GM11168 (cell line): ENCODE results near the gene CSNK1A1L.

Experiments
- in situ Hi-C: fragments of 300-500 bp; cut with MboI; formaldehyde crosslinking; loops from one replicate; pipeline ENCODE4 v1.12.0; 2022; ENCODE audit warnings: low sequenced_read_pairs; ENCODE audit not compliant: unreplicated experiment

Gene CSNK1A1L

DNA sequence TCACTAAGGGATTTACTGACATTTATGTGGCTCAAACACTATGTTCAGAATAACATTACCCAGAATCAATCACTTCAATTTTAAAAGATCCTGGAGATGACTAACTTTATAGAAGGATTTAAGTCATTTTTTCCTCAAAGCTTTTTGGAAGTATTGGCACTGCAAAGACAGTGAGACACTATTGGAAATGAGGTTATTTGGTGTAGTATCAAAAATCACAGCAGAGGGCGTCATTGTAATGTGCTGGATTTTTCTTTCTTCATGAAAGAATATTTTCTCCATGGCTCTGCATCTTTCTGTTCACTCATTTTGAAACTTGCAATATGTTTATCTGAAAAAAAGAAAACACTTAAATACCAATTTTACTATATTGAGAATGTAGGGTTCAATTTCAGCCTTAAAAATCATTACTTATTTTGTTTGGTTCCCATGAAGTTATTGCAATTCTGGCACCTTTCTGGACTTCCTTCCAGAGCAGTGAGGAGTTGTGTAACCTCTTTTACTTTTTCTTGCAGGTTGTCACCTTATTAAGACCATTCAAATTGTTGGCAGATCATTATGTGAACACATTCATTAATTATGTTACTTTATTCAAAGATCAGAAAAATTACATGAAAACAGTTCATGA, 3.7 kb upstream of the CSNK1A1L start:
- in situ Hi-C loops, result loop anchor here (25.0 kb wide), 1 partner anchor 478 kb away; the partner anchor contains the start of gene POSTN

DNA sequence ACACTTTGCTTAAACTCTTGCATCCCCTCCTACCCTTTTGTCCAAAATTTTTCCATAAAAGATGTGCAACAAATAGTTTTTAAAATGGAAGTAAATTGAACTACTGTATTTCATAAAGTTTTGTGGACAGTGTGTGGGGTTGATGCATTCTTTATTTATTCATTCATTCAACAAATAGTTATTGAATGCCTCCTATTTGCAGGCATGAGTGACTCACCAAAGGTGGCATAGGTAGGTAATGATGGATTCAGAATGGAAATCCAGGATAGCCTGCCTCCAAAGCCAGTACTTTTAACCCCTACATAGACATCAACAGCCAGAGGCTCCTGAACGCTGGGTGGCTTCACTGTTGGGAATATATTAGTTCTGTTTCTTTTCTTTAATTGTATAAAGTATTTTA, 2.4 kb upstream of the CSNK1A1L start:
- in situ Hi-C loops, result loop anchor here (25.0 kb wide), 1 partner anchor 479 kb away; the partner anchor contains the start of gene POSTN

DNA sequence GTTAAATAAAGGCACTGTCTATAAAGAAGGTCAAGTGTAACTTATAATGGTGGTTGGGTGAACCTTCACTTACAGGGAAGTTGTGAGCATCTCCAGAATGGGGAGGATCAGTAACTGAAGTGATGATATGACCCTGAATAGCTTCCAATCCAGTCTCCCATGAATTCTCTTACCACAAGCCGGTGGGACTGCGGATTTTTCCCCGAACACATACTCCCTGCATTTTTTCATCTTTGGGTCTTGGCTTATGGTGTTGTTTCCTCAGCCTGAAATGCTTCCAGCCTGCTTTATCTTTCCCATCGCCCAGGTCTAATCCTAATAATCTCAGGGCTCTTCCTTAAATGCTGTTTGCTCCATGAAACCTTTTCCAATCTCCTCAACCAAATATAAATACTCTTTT, 2.0 kb upstream of the CSNK1A1L start:
- in situ Hi-C loops, result loop anchor here (25.0 kb wide), 1 partner anchor 480 kb away; the partner anchor contains the start of gene POSTN

DNA sequence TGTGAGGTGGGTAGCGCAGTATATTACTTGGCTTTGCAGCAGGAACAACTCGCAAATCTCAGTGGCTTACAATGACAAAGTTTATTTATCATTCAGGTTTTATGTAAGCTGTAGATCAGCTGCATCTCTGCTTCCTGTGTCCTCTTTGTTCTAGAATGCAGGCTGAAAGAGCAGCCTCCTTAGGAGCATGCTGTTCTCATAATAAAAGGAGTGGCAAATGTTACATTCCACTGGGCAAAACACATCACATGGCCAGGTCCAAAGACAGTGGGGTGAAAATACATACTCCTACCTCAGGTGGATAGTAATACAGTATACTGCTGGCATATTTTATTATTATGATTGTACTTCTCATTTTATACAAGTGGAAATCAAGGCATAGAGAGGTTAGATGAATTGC, 1.2 kb upstream of the CSNK1A1L start:
- in situ Hi-C loops, result loop anchor here (25.0 kb wide), 1 partner anchor 481 kb away; the partner anchor contains the start of gene POSTN

DNA sequence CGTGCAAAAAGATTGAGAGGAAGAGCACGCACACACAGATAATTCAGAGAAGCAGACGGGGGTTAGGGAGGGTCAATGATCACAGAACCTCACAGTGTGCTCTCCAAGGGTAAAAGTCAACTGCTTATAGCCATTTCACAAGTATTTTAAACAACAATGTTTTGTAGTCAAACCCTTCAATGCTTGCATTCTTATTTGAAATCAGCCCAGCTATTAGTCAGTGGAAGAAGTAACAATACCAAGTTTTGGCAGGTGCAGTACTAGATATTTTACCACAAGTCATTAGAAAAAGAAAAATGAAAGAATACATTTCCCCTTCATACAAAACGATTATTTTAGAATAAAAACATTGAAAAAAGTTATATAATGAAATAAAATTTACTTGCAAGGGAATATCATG, 2.6 kb downstream of the CSNK1A1L start:
- in situ Hi-C loops, result loop anchor here (25.0 kb wide), 1 partner anchor 484 kb away; the partner anchor contains the start of gene POSTN

DNA sequence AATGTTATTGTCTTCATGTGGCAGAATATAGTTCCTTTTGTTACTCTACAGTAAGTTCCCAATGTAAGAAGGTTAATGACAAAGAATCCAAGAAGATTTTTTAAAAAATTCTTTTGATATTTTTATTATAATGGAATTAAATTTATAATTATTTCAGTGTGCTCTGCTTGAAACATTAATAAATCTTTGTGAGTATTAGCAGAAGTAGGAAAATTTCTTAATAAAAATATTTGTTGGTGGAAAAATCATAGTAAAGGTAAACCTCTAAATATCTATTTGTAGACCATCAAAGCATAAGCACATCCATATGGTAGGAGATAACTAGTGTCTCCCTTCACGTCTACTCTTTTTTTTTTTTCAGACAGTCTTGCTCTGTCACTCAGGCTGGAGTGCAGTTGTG, 4.3 kb downstream of the CSNK1A1L start:
- in situ Hi-C loops, result loop anchor here (25.0 kb wide), 1 partner anchor 486 kb away; the partner anchor contains the start of gene POSTN

DNA sequence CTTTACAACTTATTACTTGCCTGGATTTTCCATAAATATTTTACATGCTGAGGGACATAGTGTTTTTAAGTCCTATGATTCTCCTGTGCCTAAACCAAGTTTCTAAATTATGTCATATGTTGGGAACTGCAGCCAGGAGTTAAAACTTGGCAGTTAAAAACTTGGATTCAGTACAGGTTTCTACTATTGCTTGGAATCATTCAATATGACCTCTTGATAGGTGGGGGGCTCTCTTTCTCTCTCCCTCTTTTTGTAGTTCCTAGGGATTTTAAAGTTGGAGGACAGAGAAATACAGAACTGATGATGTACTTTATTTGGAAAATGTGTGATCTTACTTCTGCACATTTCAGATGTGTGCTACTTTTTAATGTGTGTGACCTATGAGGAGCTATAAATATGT, 4.7 kb downstream of the CSNK1A1L start:
- in situ Hi-C loops, result loop anchor here (25.0 kb wide), 1 partner anchor 487 kb away; the partner anchor contains the start of gene POSTN

DNA sequence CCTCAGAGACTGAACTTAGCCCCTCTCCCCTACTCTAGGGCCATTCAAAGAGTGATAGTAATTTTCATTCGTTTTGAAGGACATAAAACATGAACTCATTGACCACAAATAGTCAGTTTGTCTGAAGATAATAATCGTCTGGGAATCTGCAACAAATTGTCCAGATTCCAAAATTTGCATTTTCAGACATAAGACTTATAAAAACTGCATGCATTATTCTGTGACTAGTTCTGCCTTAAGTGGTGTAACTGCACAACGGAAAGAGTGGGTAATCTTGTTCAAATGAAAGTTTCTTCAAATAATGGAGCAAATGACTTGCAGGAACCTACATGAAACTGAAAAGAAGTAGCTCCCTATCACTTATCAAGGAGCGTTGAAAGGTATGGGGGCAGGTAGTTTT, 8.4 kb downstream of the CSNK1A1L start:
- in situ Hi-C loops, result no loop called here

DNA sequence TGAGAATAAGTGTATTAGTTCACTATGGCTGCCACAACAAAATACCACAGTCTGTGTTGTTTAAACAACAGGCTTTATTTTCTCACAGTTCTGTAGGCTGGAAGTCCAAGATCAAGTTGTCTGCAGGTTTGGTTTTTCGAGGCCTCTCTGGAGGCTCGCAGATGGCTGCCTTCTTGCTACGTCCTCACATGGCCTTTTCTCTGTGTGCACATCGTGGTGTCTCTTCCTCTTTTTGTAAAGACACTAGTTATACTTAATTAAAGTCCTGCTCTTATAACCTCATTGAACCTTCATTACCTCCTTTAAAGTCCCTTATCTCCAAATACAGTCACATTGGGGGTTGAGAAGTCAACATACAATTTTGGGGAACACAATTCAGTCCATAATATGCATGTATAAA, 10.6 kb downstream of the CSNK1A1L start:
- in situ Hi-C loops, result no loop called here

DNA sequence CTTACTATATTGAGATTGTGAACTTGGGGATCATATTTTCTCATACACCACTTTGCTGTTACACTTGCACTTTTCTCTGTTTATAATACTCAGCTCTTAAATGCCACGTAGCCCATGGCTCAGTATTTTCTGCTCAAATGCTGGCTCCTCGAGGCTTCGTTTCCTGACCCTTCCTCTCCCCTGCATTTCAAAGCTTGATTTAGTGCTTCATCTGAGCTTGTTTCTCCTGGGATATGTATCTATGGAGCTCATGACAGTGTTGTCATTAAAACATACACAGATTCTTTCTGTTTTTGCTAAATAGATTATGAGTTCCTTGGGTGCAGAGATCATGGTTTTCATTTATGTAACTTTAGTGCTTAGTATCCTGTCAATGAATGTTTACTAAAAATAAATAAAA, 11.4 kb downstream of the CSNK1A1L start:
- in situ Hi-C loops, result no loop called here

DNA sequence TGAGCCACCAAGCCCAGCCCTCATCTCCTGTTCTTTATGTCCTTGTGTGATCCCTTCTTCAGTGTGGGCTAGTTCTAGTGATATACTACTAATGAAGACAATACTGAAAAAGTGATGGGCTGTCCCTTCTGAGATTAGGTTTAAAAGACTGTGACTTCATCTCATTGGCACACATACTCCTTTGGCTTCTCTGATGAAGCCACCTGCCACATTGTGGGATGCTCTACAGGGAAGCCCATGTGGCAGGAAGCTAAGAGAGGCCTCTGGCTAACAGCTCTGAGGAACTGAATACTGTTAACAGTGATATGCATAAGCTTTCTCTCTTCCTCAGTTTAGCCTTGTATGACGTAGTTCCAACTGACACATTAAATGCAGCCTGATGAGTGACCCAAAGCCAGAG, 13.6 kb downstream of the CSNK1A1L start:
- in situ Hi-C loops, result no loop called here

DNA sequence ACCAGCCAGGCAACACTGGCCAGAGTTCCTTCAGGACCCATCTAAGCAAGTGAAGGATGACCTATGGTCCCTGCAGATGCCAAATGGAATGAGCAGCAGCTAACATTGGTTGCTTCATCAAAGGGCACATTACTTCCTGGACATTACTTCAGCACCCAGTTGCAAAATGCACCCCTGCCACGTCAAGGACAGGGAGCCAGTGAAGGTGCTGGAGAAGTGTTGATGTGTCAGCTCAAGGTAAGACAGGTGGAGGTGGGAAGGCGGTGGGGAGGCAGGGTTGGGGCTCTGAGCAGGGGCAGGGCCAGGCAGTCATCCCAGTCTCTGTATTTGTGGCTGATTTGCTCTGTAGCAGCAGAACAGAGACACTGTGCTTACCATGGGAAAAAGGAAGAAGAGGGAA, 14.6 kb downstream of the CSNK1A1L start:
- in situ Hi-C loops, result no loop called here

DNA sequence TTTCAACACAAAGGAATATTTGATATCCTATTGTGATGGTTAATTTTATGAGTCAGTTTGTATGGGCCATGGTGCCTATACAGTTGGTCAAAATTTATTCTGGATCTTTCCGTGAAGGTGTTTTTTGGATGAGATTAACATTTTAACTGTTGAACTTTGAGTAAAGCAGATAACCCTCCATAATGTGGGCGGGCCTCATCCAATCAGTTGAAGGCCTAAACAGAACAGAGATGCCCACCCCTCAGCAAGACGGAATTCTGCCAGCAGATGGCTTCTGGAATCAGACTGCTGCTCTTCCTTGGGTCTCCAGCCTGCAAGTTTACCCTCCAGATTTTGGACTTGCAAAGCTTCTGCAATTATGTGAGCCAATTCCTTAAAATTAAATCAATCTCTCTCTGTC, 16.0 kb downstream of the CSNK1A1L start:
- in situ Hi-C loops, result no loop called here

DNA sequence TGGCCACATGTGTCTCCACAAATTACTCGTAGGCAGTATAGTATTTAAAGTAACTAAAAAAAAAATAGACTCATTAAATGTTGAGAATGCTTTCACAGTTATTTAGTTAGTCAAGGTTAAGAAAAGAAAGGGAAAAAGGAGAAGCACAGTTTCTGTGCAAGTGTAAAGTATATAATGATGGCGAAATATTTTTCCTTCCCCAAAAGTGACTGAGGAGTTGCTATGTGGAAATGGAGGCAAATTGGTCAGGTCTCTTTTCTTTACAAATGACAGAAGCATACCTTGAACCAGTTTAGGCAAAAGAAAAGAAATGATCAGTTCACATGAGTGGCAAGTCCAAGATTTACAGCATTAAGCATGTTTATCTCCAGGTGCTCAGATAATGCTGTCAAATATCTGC, 18.0 kb downstream of the CSNK1A1L start:
- in situ Hi-C loops, result no loop called here

DNA sequence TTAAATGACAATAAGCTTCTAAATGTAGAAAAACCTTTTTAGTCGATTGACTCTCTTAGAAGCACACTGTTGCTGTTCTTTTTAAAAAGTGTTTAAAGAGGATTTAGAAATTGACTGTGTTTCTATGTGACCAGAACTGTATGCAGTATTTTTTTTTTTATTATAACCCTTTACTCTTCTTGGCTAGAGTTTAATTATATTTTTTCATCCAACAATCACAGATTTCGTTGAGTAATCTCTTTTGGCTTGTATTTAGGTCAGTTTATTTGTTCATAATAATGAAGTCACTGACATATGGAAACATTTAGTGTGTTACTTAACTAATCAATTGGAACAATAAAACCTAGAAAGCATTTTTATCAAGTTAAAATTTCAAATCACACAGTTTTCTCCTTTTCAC, 19.9 kb downstream of the CSNK1A1L start:
- in situ Hi-C loops, result no loop called here

DNA sequence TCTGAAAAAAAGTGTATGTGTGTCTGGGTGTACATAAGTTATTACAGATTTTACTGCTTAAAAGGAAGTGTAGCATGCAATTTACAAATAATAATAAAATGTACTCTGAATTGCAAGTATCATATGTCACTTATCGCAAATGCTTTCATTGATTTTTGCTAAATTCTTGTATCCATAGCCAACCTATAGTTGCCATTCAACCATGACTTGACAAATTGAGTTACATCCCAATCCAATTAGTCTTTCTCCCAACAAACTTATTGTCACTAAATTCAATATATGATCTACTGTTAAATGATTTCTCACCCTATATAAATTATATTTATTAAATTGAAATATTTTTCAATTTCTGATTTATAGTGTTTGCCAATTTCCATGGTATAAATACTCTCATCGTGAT, 28.6 kb downstream of the CSNK1A1L start:
- in situ Hi-C loops, result no loop called here

DNA sequence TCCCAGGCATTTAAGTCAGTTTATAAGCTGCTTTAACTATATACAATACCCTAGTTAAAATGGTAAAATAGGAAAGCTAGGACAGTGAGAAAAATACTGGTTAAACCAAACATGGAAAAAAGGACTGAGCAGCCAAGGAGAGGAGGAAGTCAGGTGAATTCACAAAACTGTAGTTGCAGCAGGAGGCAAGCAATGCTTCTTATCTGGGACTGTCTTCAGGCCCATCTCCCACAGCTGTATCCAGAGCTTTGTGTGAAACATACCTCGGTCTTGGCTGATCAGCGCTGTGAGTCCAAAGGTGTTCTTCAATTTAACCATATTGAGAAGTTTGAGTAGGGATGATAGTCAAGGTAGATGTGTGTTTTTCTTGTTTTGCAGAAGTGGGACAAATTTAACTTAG, 30.3 kb downstream of the CSNK1A1L start:
- in situ Hi-C loops, result no loop called here

DNA sequence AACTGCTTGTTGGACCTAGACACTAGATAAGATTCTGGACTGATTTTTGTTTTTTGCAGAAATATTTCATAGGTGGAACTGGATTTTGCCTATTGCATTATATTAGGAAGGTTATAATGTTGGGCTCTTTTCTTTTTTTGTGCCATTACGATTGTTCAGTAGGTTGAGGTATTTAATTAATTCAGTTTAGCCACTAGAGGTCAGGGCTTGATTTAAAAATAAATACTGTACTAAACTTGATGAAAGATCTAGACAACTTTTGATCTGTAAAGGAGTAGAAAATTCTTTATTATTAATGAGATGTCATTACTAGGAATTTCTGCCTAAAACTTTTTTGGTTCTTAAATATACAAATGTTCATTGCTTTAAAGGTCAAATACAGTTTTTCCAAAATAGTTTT, 30.8 kb downstream of the CSNK1A1L start:
- in situ Hi-C loops, result no loop called here

DNA sequence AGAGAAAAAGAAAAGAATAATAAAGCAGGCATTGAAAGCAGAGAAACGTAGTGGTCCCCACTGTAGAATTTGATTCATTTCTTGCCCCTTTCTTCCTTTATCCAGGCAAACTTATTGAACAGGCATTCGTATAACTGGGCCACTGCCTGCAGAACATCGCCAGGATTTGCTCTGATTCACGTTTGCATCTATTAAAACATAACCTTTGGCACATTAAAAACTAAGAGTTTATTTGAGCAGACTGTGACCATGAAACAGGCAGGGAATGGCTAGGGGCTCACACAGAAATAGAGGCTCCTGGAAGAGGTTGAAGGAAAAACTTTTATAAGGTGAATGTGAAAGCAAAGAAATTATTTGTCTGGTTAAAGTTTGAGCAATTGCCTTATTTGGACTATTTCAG, 33.4 kb downstream of the CSNK1A1L start:
- in situ Hi-C loops, result no loop called here

DNA sequence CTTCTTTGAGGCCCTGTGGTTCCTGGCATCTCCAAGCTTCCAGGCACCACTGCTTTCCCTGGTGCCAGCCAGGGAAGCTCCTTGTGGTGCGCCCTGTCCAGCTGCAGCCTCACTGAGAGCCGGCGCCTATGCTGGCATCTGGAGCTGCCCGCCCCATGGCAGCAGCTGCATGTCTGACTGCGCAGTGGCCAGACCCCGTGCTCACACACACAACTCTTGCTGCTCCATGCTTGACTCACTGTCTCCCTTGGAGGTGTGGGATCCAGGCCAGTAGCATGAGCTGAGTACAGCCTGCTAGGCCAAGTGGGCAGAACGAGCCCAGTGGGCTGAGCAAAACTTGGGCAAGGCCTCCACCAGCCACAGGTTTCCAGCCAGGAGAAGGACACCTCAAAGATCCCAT, 34.5 kb downstream of the CSNK1A1L start:
- in situ Hi-C loops, result no loop called here

DNA sequence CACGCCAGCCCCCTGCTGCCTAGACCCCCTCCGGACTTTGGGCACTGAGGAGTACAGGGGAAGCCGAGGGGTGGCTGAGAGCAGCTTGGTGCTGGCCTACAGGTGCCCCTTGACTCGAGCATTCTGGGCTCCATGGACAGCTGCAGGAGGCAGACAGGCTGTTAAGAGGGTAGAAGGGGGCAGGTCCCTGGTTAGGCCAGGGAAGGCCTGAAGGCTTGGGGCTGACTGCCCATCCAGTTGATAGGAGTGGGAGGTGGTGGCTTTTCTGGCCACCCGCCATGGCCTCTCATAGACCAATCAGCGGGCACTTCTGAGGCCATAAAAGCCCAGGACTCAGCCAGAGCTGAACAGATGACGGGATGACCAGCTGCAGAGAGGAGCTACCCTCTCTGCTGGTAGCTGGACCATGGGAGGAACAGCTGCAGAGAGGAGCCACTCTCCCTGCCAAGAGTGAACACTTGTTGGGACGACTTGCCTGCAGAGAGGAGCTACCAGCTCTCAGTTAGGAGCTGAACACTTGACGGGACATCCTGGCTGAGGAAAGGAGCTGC, 35.2 kb downstream of the CSNK1A1L start:
- in situ Hi-C loops, result no loop called here

DNA sequence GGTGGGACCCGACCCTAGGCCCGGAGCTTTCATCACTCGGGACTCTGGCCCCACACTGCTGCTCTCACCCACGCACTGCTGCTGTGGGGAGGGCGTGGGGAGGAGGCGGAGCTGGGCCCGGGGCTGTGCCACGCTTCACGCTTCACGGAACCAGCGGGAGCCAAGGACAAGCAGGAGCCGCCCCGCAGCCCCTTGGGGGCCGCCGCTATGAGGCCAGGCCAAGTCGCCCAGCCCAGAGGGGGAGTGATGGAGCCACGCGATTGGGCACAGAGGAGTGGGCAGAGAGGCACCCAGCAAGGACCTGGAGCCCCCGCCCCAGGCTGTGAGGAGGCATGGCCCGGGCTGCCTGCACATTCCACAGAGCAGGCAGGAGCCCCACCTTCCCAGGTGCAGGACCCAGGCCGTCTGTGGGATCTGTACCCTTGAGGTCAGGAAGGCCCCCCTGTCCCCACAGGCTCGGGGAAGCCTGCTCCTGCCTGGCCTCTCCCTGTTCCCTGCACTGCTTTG, 35.8 kb downstream of the CSNK1A1L start:
- in situ Hi-C loops, result no loop called here
